Fibroblast of lung (primary cell): ENCODE results near the gene LMX1A.

Experiments used
- CTCF ChIP-seq, 2 donors: IDR thresholded peaks in 1 of 2; conservative IDR thresholded peaks in 1 of 2; 1 replicate in 1 of 2; 2 replicates in 1 of 2; pipeline ENCODE4 v1.5.1; 2011 to 2012; ENCODE audit warnings: low read length in 2 of 2, control low read depth in 1 of 2, inconsistent platforms in 1 of 2, low read depth in 1 of 2, mild to moderate bottlenecking in 1 of 2
- EZH2 ChIP-seq: IDR thresholded peaks from 2 replicates; pipeline ENCODE4 v1.5.1; 2012; ENCODE audit warnings: low read length, control low read depth, mild to moderate bottlenecking; ENCODE audit errors: missing control alignments

GRCh38 chr1:165279882-165280281, 76.6 kb downstream of the LMX1A start:
- TF ChIP-seq CTCF (conservative IDR thresholded peaks at IDR 0.05 in 1 of 2, IDR thresholded peaks at IDR 0.05 in 1 of 2; ENCODE audit: low read depth in 1 of 2, low read length in 2 of 2) (no peak), EZH2 (no peak)
